Uterus (tissue), 4 donors: ENCODE results near the gene OR51B2. TPM values are rescaled to one million over a fixed set of nuclear protein-coding genes. Genes with fewer than 3 reads are reported as not detected.
"Not testable (repeated sequence)": the region's sequence is repeated elsewhere in the genome, so short reads cannot be mapped to it uniquely, and the experiment has no call there.

ENCODE experiments used
- DNase-seq, 2 donors: peaks; one replicate each; pipeline ENCODE4 v3.0.0-alpha.2; 2019 to 2020
- H3K27ac ChIP-seq, 2 donors: fragments of 200-600 bp; sonication (generic); 1 replicate in 1 of 2; 2 replicates in 1 of 2; pipeline ENCODE4 v1.5.1; 2016 to 2018
- H3K27me3 ChIP-seq, 2 donors: fragments of 200-600 bp; sonication (generic); one replicate each; pipeline ENCODE4 v1.5.1; 2018 to 2019; ENCODE audit warnings: control low read depth in 1 of 2
- H3K36me3 ChIP-seq, 2 donors: fragments of 200-600 bp; sonication (generic); one replicate each; pipeline ENCODE4 v1.5.1; 2019; ENCODE audit warnings: control low read depth in 1 of 2
- H3K4me1 ChIP-seq, 2 donors: fragments of 200-600 bp; sonication (generic); one replicate each; pipeline ENCODE4 v1.5.1; 2018 to 2019; ENCODE audit warnings: control low read depth in 1 of 2
- H3K4me3 ChIP-seq, 2 donors: fragments of 200-600 bp; sonication (generic); 1 replicate in 1 of 2; 2 replicates in 1 of 2; pipeline ENCODE4 v1.5.1; 2018 to 2019; ENCODE audit warnings: mild to moderate bottlenecking in 1 of 2
- H3K9me3 ChIP-seq, 2 donors: fragments of 200-600 bp; sonication (generic); one replicate each; pipeline ENCODE4 v1.5.1; 2019; ENCODE audit warnings: control low read depth in 1 of 2
- POLR2A ChIP-seq, 2 donors: fragments of 450-650 bp; IDR thresholded peaks; one replicate each; pipeline ENCODE4 v1.6.1; 2016; ENCODE audit warnings: antibody characterized with exemption in 2 of 2, mild to moderate bottlenecking in 1 of 2, moderate library complexity in 1 of 2
- intact Hi-C: fragments of 100-400 bp; cut with DNase I; formaldehyde crosslinking; loops from one replicate; pipeline ENCODE4 v1.15.1; 2023; ENCODE audit warnings: low total_unique reads
- total RNA-seq, 4 donors: library from RNA; depleted of rRNA in 3 of 4; stranded (reverse); fragments of >200 nt in 3 of 4; gene quantifications; one replicate each; pipeline versions ENCODE4 v1.1.0 to v1.2.4, GENCODE V29; 2014 to 2023
- TF ChIP-seq, protein P1 (sequence below), 4 experiments: fragments of 200-600 bp in 2 of 4; fragments of 450-650 bp in 2 of 4; sonication (generic) in 2 of 4; IDR thresholded peaks; one replicate each; pipeline ENCODE4 v1.5.1; 2016 to 2019; ENCODE audit warnings: antibody characterized with exemption in 4 of 4, mild to moderate bottlenecking in 2 of 4, moderate library complexity in 1 of 4
- donor health status: DM: yes; HTN: yes; CAD: no.

The OR51B2 gene, protein sequence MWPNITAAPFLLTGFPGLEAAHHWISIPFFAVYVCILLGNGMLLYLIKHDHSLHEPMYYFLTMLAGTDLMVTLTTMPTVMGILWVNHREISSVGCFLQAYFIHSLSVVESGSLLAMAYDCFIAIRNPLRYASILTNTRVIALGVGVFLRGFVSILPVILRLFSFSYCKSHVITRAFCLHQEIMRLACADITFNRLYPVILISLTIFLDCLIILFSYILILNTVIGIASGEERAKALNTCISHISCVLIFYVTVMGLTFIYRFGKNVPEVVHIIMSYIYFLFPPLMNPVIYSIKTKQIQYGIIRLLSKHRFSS
- total RNA-seq, result 1 to 10 TPM in 1 of 4 donors, under 1 TPM in 1, not detected in 2; 0.82 to 1.5 TPM

DNA sequence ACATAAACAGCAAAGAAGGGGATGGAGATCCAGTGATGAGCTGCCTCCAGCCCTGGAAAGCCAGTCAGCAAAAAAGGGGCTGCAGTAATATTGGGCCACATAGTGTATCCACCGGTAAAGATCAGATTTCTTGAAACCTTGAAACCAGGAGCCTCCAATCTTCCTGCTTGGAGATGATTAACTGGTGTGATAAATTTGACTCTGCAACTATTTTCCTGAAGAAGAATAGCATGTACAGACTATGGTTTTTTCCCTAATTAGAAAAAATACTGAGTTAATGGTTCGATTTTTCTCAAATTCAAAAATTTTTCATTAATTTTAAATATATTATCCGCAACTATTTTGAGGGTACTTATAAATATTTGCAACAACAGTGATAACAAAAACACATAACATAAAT is at the start of gene OR51B2:
Gene OR51B2, minus strand, starts transcription at position 101 of the 400 bp plus-strand sequence. Its CDS starts 0 bp downstream, at position 101.
- H3K9me3 ChIP-seq, result no peaks in the 10 kb centered on the region
- H3K36me3 ChIP-seq, result no peaks in the 10 kb centered on the region
- H3K27ac ChIP-seq, result no peak within 1 kb of the TSS
- no peaks in the 10 kb centered on the region for H3K27me3 ChIP-seq
- H3K4me3 ChIP-seq, result no peak within 1 kb of the TSS
- intact Hi-C loops, result no loop called here
- TF ChIP-seq, protein P1, sequence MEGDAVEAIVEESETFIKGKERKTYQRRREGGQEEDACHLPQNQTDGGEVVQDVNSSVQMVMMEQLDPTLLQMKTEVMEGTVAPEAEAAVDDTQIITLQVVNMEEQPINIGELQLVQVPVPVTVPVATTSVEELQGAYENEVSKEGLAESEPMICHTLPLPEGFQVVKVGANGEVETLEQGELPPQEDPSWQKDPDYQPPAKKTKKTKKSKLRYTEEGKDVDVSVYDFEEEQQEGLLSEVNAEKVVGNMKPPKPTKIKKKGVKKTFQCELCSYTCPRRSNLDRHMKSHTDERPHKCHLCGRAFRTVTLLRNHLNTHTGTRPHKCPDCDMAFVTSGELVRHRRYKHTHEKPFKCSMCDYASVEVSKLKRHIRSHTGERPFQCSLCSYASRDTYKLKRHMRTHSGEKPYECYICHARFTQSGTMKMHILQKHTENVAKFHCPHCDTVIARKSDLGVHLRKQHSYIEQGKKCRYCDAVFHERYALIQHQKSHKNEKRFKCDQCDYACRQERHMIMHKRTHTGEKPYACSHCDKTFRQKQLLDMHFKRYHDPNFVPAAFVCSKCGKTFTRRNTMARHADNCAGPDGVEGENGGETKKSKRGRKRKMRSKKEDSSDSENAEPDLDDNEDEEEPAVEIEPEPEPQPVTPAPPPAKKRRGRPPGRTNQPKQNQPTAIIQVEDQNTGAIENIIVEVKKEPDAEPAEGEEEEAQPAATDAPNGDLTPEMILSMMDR (IDR thresholded peaks at IDR 0.05), result no peak
- no peak for TF ChIP-seq POLR2A (IDR thresholded peaks at IDR 0.05)
- DNase-seq, result no peak
- H3K4me1 ChIP-seq, result no peaks in the 10 kb centered on the region

DNA sequence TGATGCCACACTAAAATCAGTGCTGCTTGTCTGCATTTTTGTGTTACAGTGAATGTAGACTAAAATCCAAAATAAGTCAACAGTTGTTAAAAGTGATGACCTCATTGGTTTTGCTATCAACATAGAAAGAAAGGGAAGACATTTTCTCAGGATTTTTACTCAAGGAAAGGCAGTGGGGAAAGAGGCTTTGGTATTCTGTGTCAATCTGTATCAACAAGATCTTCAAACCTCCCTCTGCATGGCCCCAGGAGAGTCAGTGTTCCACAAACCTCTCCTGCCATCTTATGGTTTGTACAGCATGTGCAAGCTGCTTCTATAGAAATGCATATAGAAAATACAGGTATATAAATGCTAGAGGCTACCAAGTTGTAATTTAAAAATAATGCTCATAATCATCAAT is 45.7 kb upstream of the OR51B2 start:
- intact Hi-C loops, result no loop called here
- peaks cover 0 to 4% of the 10 kb centered on the region in 2 donors for H3K9me3 ChIP-seq
- H3K4me1 ChIP-seq, result peaks cover 3 to 4% of the 10 kb centered on the region in 2 donors
- no peak overlapping the region for H3K27ac ChIP-seq
- no peak for DNase-seq
- H3K4me3 ChIP-seq, result no peak overlapping the region
- H3K36me3 ChIP-seq, result no peaks in the 10 kb centered on the region
- no peak for TF ChIP-seq POLR2A (IDR thresholded peaks at IDR 0.05)
- TF ChIP-seq, protein P1 (IDR thresholded peaks at IDR 0.05), result no peak
- no peaks in the 10 kb centered on the region for H3K27me3 ChIP-seq

DNA sequence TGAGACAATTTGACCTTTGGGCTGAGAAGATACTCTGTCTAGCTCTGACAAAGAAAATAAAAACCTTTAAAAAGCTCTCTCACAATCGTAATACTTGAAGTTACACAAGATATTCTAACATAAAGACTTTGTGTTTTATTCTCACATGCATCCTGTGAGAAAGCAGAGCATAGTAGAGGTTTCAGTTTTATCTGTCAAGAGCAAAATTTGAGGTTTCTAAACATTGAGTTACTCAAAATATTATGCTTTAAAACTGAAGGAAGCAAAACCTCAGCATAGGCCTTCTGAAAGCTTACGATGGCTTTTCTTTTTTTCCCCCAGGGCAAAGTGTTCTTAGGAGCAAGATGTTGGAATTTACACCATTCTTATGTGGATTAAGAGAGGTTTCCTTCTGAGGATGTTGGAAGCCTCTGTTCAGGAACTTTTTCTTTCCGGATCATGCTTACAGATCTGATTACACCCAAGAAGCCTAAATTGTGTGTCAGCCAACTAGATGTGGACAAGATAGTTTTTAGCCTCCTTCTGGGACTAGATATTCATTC is 44.5 kb upstream of the OR51B2 start:
- Histone ChIP-seq H3K27me3 (no peaks in the 10 kb centered on the region), H3K9me3 (peaks cover 0 to 4% of the 10 kb centered on the region in 2 donors), H3K4me3 (no peak overlapping the region), H3K4me1 (peaks cover 3 to 4% of the 10 kb centered on the region in 2 donors), H3K36me3 (no peaks in the 10 kb centered on the region), H3K27ac (no peak overlapping the region)
- no peak for DNase-seq
- intact Hi-C loops, result no loop called here
- TF ChIP-seq POLR2A (IDR thresholded peaks at IDR 0.05), result no peak
- TF ChIP-seq, protein P1 (IDR thresholded peaks at IDR 0.05), result no peak

DNA sequence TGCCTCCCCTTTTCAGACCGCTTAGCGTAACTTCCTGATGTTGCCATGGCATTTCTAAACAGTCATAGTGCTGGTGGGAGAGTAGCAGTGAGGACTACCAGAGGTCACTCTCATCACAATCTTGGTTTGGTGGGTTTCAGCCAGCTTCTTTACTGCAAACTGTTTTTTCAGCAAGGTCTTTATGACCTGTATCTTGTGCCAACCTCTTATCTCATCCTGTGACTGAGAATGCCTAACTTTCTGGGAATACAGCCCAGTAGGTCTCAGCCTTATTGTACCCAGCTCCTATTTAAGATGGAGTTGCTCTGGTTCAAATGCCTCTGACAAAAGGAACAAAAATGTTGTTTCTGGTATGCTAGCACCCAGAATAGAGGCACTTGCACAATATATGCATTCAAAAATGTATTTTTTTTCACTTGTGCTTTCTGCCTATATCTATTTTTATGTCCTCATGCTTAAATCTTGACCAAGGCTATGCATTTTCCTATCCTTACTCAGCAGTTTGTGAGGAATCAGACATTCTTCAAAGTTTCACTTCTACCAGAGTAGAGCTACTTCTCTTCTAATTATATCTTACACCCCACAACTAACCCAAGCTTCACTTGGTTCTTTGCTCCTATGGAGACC is 43.5 kb upstream of the OR51B2 start:
- no peak for DNase-seq
- TF ChIP-seq, protein P1 (IDR thresholded peaks at IDR 0.05), result no peak
- TF ChIP-seq POLR2A (IDR thresholded peaks at IDR 0.05), result no peak
- intact Hi-C loops, result no loop called here
- H3K4me3 ChIP-seq, result no peak overlapping the region
- H3K36me3 ChIP-seq, result no peaks in the 10 kb centered on the region
- no peaks in the 10 kb centered on the region for H3K9me3 ChIP-seq
- H3K4me1 ChIP-seq, result peaks cover 3 to 4% of the 10 kb centered on the region in 2 donors
- H3K27me3 ChIP-seq, result no peaks in the 10 kb centered on the region
- no peak overlapping the region for H3K27ac ChIP-seq

DNA sequence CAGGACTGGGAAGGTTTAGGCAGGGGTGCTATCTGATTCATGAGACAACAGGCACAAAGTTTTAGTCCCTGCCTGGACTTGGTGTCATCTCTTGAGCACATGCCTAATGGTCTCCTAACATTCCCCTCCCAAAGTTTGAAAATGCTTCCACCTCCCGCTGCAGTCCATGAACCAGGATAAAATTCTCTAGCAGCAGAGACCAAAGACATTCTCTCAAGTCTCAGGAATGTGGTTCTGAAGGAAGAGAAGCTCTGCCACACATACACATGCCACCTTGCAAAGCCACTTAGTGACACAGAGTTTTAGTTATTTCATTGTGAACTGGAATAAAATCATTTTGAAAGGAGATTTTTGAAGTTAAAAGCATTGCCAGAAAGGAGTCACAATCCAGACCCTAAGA is 42.8 kb upstream of the OR51B2 start:
- Histone ChIP-seq H3K27ac (no peak overlapping the region), H3K36me3 (no peaks in the 10 kb centered on the region), H3K4me3 (no peak overlapping the region), H3K9me3 (no peaks in the 10 kb centered on the region), H3K4me1 (peaks cover 3 to 4% of the 10 kb centered on the region in 2 donors), H3K27me3 (no peaks in the 10 kb centered on the region)
- intact Hi-C loops, result no loop called here
- DNase-seq, result no peak
- no peak for TF ChIP-seq POLR2A (IDR thresholded peaks at IDR 0.05)

DNA sequence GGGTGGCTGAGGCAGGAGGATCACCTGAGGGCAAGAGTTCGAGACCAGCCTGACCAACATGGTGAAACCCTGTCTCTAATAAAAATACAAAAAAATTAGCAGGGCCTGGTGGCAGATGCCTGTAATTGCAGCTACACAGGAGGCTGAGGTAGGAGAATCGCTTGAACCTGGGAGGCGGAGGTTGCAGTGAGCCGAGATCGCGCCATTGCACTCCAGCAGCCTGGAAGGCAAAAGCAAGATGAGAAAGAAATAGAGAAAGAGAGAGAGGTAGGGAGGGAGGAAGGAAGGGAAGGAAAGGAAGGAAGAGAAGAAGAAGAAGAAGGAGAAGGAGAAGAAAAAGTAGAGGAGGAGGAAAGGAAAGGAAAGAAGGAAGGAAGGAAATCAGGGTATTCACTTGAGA is 42.3 kb upstream of the OR51B2 start:
- DNase-seq, H3K4me1 ChIP-seq, H3K4me3 ChIP-seq, H3K27me3 ChIP-seq, intact Hi-C loops, H3K27ac ChIP-seq, H3K9me3 ChIP-seq, H3K36me3 ChIP-seq: not testable (repeated sequence)
